CD4-positive, alpha-beta T cell treated with Interleukin-21 for 1 hour (primary cell): ENCODE data around the gene PHLPP1.

Experiments used
- DNase-seq: peaks from one replicate; pipeline ENCODE4 v3.0.0-alpha.2; 2020

PHLPP1 gene

DNA sequence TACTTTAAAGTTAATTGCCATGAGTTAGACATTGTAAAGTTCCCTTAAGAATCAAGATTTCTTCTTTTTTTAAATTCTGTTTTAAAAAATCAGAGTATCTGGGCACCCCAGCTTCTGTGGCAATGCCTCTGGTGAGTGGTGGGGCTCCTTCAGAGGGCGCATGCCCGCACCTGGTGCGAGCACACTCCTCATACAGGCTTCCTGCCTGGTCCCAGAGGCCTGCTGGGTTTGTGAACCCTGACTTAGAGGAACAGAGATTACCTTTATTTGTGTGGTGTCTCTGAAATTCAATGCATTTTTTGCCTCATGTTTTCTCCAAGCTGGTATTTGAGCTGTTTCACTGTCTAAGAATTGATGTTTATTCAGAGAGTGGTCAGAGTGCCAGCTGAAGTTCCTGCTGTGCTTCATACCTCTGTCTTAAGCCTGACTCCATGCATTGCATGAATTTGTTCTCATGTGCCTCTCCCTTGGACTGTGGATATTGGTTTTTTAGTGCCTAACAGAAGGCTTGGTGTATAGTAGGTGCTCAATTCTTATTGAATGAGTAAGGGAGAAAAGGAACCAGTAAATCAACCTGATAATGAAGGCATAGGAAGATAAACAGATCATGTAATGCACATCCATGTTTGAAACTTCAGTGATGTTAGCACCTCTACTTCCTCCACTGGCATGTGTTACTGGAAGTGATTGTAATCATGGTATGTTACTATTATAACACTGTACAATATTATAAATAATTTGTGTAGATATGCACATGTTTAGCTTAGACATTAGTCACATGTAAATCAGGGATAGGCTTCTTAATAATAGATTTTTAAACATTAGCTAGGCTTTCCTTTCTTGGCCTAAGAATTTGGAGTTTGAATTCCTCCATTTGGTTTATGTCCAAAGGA lies 29.0 kb downstream of the PHLPP1 start:
- DNase-seq = no peak

DNA sequence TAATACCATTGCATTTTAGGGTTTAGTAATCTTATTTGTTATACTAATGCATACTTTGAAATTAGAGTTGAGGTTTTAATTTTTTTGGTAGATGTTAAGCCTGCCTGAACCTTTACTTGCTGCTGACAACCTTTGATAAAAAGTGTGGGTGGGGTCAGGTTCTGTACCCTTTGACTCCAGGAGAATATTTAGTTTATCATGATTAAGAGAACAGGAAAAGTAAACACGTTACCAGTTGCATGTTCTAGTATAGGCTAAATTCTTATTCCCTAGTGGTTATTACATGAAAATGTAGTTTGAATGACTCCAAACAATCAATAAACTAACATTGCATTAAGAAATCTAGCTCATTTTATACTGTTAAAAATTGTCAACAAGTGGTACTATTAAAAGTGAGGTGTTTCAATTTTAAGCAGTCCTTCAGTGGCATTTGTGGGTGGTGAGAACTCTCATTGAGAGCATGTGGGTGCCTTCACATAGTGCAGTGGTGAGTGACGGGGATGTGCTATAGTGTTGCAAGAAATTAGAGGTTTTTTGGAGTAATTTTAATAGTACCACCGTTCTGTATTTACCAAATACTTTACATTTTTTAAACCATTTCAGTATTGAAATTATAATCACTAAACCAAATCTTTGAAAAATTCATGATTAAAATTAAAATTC lies 29.9 kb downstream of the PHLPP1 start:
- no peak for DNase-seq

DNA sequence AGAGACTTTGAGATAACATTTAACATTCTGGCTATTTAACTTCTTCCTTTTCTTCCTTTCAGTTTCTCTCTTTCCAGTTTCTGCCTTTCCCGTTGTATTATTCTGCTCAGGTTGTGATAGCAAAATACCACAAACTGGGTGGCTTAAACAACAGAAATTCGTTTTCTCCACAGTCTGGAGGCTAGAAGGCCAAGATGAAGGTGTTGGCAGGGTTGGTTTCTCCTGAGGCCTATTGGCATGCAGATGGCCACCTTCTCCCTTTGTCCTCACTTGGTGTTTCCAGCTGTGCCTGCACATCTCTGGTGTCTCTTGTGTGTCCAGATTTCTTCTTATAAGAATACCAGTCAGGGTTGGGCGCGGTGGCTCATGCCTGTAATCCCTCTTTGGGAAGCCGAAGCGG lies 34.0 kb downstream of the PHLPP1 start:
- DNase-seq = no peak

DNA sequence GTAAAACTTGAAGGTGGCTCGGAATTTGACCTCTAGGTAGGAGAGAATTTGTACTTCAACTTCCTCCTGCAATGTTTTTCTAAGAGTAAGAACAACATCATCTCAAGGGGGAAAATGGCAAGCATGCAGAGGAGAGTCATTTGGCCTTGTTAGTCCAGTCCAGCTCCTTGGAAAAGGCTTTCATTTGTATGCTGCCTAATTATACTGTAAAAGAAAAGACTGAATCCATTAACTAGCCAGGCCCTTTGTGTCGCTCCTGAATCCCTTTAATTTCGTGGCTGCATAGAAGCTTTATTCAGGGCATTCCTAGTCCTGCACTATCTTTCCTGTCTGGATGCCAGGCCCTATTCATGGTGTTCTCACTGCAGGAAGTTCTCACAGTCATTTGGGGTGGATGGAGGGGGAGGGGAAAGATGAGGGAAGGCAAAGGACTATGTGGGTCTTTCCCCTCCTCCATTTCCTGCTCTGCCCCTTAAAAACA lies 36.0 kb downstream of the PHLPP1 start:
- DNase-seq = no peak

DNA sequence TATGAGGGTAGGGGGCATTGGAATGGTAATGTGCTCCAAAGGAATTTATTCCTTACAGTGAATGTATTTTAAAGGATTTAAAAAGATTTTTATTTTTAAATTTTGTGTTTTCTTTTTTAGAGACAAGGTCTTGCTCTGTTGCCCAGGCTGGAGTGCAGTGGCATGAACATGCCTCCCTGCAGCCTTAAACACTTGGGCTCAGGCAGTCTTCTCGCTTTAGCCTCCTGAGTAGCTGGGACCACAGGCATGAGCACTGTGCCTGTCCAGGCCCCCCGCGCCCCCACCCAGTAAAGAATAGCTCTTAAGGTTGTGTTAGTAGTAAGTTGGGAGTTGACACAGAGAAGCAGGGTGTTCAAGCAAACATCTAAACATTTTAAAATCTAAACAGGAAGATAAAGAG lies 36.6 kb downstream of the PHLPP1 start:
- no peak for DNase-seq

DNA sequence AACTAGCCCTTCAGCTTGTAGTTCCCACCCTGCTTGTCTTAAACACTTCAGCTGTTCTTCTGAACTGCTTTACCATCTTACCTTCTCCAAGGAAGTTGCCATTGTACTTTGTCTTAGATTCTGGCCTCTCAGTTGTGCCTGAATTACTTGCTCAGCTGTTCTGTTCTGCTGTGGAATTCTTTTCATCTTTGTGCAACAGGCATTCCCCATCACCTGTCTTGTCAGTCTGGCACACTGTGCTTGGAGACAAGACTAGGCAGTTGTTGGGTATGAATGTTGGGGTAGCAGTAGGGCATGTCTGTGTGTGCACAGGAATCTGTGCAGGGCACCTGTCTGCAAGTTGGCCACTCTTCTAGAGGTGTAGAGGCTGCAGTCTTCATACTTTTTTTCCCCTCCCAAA lies 38.7 kb downstream of the PHLPP1 start:
- no peak for DNase-seq

DNA sequence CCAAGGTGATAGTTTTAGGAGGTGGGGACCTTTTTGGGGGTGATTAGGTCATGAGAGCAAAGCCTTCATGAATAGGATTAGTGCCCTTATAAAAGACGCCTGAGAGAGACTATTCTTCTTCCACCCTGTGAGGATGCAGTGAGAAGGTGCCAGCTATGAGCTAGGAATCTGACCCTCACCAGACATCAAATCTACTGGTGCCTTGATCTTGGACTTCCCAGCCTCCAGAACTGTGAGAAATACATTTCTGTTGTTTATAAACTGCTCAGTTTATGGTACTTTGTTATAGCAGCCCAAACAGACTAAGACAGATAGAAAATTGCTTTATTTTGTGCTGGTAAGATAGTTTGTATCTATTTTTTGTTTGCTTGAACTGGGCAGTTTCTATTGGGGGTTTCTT lies 40.1 kb downstream of the PHLPP1 start:
- no peak for DNase-seq

DNA sequence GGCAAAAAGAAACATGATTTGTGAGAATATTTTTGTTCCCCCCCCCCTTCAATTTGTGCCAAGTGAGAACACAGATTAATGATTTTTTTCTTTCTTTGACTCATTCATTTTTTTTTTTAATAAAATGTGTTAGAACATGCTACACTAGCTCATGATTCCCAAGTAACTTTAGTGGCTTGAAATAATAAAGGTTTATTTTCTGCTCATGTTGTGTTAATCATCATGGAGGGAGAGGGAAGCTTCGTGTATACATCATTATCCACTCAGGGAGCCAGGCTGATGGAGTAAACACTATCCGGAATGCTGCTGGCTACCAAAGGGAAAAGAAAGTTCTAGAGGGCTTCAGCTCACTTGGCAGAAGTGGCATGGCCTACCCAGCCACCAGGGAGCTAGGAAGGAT lies 40.6 kb downstream of the PHLPP1 start:
- no peak for DNase-seq

DNA sequence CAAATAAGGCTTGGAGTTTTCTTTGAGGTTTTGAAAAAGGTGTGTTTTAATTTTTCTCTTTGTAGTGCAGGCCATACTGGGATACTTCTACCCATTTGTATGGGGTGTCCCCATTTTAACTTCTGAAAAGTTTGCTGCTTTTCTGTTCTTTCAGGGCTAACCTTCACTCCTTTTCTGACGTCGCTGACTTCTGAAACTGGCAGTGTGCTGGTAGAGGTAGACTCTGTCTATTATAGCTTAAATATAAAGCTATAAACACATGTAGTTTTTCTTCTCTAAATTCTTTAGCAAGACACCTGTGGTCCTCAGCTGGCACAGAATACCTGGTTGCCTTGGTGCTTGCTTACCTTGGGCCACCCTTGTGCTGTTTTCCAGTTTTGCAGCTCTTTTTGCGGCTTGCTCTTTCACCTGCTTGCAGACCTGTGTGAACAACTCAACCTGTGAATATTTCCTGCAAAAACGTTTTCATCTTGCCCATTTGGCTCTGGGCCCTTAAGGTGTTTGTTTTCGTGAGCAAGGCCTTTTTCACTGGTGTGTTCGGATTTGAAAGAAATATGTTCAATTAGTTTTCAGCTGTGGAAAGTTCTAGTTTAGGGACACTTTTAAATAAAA lies 42.2 kb downstream of the PHLPP1 start:
- no peak for DNase-seq

DNA sequence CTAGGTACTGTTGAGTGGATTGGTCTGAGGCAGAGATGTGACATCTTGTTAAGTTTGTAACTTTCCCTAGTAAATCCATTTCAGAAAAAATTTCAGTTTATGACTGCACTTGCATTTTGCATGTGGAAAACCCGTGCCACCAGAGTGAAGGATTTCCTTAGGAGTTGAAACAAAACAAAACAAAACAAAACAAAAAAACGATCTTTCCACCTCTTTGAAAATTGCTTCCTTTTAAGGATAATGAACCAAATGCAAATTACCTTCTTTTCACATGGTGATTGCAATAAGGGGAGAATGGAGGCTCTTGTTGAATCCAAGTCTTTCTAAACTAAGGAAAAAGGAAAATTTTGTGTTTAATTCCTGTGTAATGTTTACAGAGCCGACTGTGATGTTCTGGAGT lies 43.2 kb downstream of the PHLPP1 start:
- DNase-seq = no peak

DNA sequence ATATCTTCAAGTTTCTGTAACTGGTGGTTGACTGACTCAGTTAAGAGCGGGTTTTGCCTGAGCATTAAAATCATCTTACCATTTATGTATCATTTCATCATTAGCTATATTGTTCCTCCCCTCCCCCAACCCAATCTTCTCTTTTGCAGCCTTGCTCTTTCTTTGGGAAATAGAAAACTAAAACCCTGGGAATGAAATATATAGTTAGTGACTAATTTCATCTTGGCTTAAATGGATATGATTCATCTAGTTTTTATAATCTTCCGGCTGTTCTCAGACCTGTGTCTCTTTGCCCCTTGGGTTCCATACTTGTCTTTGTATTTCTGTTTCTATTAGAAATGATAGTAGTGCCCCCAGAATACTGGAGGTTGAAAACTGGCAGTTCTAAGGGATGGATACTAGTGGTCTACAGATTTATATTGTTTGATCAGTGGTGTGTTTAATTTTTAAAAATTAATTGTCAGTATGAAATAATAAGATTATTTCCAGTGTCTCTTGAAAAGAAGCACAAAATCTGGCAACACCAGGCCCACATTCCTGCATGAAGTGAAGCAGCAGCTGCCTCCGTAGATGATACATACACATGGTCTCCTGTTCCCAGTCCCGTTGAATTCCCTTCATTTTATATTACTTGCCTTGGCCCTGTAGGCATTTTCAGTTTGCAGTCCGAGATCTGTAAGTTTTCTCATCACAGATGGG lies 44.5 kb downstream of the PHLPP1 start:
- no peak for DNase-seq

DNA sequence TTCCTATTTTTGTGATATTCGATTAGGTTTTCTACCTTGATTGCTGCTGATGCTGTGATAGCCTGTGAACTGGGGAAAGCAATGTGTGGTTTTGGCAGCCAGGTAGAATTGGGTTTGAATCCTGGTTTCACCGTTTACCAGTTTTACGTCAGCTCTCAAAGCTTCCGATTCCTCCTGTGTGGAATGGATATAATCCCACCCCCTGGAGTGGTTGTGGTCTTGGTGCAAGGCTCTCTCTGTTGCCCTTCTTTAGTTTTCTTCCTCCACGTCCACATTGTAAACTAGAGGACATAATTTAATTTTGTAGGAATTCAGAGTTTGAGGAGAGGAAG lies 45.0 kb downstream of the PHLPP1 start:
- no peak for DNase-seq

DNA sequence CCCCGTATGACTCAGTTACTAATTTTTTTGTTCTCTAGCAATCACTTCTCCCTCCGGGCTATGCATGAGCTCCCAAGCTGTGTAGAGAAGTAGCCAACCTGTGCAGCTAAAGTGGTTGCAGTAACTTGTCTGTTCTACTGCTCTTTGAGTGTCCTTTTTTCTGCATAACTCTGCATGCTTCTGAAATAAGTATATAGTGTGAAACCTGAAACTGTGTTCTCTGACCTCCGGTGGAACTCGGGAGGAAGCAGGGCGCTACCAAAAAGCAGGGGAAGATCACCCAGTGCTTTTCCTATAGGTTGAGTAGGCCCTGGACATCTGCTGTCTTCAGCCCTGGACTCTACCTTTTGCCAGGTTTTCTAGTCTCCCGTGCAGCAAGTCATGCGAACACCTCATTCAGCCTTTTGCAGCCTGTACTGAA lies 47.8 kb downstream of the PHLPP1 start:
- DNase-seq = no peak

DNA sequence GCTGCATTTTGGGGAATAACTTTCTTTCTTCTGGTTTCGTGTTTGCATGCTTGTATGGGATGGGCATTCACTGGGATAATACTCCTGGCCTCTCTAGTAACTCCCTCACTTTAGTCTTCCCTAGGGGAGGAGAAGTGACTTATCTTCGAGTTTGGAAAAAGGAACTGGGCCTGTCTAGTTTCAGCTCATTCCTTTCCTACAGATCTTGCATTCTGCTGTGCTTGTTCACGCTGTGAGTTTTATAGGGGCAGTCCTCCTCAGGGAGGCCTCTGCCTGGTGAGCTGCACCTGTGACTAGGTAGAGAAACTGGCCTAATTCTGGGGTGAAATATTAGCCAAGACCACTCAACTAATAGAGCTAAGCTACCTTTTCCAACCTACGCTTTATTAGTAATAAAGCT lies 50.9 kb downstream of the PHLPP1 start:
- no peak for DNase-seq

DNA sequence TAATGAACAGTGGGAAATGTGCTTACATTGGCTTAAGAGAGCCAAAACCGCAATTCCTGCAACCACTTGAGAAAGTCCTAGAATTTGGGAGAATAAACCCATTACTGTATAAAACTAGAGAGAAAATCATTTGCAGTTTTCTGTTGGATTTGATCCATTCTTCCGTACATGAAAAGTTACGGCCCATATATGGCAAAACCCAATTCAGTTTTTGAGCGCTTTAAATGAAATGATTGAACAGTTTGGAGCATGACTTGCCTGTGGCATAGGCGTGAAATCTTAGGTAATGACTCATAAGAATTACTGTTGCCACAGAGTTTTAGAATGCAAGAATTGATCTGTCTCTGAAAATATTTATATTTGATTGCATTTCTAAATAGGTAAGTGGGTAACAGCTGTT lies 52.0 kb downstream of the PHLPP1 start:
- DNase-seq = no peak

DNA sequence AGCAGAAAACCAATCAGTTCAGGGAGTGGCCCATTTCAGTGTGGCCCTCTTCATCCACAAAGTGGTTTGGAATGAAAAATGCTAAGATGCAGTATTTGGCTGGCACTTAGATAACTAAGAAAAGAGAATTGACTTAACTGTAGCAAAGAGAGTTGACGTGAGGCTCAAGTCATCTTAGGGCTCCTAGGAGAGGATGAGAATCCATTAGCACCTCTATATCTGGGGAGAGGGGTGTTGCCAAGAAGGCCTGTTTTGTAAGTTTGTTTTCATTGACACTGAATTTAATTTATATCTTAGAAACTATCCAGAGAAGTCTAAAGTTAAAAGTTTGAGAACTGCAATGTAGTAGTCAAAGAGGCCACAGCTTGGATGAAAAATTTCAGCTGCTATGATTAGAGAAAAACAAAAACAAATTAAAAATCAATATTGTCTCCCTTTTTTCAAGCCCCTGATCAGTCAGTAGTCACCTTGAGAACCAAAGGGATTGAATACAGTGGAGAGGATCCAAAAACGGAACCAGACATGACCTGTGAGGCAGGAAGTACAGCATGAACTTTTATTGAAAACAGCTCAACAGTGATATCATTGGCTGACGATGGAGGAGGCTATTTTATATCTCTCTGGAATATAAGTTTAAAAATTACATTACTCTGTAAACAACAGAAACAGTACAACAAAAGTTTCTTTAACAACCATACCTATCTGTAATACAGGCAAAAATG lies 52.7 kb downstream of the PHLPP1 start:
- no peak for DNase-seq

DNA sequence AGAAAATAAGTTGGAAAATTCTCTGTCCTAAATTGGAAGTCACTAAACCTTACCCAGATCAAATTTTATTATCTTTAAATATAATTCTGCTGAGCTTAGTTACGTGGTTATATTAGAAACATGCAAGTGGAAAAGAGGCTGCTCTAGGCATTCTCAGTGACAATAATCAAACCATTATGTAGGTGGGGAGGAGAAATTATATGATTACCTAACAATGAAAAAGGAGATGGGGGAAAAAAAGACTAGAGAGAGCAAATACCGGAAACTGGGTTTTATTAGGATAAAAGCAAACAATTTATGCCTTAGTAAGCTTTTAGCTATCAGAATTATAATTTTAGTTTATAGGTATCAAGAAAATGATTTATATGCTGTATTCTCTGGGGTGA lies 53.2 kb downstream of the PHLPP1 start:
- DNase-seq = no peak

DNA sequence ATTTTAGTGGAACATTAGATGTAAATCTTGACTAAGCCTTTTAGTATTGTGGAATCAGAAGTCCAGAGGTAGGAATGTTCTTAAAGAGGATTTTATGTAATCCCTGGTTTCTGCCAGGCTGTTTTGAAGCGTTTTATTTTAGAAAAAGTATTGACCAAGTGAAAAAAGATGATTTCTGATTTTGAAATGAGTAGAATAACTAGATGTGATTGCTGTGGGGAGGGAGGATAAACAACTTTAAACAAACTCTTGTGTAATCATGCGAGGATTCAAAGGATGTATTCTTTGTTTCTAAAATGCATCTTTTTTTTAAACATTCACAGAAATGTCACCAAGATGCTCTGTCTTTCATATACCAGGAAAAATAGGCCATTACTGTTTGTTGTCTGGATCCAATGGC lies 53.9 kb downstream of the PHLPP1 start:
- no peak for DNase-seq

DNA sequence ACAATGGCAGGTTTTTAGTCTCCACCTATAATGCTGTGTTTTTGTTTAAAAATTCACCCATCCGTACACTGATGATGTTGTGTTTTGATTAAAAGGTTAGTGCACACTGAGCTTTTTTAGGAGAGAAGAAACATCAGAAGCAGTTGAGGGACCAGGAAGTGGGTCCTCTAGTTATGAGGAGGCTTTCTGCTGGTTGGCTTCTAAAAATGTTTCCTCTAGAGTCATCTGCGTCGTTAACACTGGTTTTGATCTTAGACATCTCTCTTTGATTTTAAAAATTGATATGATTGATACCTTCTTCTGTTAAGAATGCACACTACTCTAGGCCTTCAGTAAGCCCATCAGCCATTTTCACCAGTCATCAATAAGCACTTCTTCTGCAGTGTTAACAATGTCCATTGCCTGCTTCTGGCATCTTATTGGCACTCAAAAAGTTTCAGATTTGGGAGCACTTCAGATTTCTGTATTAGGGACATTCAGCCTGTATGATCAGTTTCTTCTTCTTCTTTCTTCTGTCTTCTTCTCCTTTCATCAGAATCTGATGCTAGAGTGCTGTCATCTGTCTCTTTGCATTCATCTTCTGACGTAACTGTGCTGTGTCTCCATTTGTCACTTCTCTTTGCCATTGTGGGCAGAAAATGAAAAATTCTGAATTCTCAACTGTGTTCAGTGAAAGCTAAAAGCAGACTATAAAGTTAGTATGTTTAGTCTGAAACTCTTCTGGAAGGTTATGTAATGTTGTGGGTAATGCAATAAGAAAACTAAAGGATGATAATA lies 56.3 kb downstream of the PHLPP1 start:
- no peak for DNase-seq

DNA sequence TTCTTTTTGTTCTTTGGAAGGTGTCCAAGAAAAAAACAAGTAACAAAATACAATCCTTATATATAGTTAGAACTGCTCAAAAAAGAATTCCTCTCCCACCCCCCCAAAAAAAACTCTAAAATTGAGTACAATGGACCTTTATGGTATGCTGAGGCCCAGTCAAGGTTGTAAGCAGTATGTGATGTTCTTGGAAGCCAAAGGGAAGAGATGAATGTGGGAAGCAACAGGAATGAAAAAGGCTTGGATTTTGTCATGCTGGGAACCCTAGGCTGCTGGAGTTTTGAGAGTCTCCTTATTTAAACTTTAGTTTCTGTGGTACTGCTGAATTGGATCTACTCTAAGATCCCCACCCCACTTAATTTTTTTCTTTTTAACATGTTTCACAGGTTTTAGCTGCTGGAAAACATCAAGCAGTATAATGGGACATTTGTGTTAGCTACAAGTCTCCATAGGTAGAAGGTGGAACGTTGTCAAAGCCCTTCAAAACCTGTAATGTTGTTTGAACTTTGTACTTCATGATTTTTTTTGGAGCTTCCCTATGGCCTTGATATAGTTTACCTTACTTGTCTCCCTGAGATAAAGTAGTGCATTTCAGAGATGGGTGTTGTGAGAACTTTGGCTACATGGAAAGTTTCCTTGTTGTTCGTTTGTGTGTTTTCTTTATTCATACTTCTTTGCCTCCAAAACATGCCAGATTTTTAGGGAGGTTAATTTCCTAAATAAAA lies 57.7 kb downstream of the PHLPP1 start:
- no peak for DNase-seq

DNA sequence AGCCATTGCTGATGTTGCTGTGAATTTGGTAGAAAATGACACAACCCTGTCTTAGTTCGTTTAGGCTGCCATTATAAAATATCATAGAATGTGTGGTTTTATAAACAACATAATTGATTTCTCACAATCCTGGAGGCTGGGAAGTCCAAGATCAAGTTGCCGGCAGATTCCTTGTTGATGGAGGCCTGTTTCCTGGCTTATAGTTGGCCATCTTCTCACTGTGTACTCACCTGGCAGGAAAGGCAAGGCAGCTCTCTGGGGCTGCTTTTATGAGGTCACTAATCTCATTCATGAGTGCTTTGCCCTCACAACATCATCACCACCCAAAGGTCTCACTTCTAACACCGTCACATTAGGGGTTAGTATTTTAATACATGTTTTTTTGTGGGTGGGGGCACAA lies 58.4 kb downstream of the PHLPP1 start:
- DNase-seq = no peak
